Stimulated activated CD8-positive, alpha-beta memory T cell treated with anti-CD3 and anti-CD28 coated beads, Interleukin-15, amount 100 ng/mL, for 24 hours (primary cell): ENCODE results near the gene LDLRAD1.
"Not testable (repeated sequence)": the region's sequence is repeated elsewhere in the genome, so short reads cannot be mapped to it uniquely, and the experiment has no call there.

Source experiments
- DNase-seq: peaks from one replicate; pipeline ENCODE4 v3.0.0-alpha.2; 2020; ENCODE audit warnings: low read depth

LDLRAD1 gene

GRCh38 chr1:54016343-54017282 lies 1.4 kb downstream of the LDLRAD1 start:
- DNase-seq: no peak

- no peak for DNase-seq
These were observed 3.9 kb downstream of the LDLRAD1 start for GRCh38 chr1:54014009-54014629.

GRCh38 chr1:54013393-54014008 lies 4.5 kb downstream of the LDLRAD1 start:
- no peak for DNase-seq

GRCh38 chr1:54012863-54013262 lies 5.1 kb downstream of the LDLRAD1 start:
- no peak for DNase-seq

GRCh38 chr1:54012008-54012325 lies 6.0 kb downstream of the LDLRAD1 start:
- DNase-seq: no peak

DNA sequence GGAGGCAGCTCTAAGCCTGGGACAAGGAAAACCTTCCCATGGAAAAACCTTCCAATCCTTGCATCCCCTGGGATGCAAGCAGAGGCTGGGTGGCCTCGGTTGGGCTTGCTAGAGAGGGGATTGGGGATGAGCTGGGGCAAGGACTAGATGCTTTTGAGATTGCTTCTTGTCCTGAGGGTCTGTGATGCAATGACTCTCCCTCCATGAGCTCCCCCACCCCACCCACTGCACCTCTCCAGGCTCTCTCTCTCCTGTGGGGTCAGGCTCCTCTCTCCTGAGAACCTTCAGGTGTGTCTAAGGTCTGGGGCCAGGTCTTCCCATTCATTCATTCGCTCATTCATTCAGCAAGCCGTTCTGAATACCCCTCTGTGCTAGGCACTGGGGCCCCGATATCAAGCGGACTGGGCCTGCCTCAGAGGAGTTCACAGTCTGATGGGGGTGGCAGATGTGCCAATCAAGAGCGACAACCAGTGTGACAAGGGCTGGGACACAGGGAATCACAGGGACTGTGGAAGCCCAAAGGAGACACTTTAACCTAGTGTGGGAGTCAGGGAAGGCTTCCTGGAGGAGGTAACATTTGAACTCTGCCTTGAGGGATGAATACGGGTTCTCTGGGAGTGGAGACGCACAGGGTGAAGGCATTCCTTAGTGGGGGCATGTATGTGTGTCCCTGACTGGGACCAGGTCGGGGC lies 6.5 kb downstream of the LDLRAD1 start:
- no peak for DNase-seq

- DNase-seq: no peak
These were observed 7.4 kb downstream of the LDLRAD1 start for GRCh38 chr1:54010415-54011117.

- no peak for DNase-seq
These were observed 8.6 kb downstream of the LDLRAD1 start for GRCh38 chr1:54009406-54009805.

DNA sequence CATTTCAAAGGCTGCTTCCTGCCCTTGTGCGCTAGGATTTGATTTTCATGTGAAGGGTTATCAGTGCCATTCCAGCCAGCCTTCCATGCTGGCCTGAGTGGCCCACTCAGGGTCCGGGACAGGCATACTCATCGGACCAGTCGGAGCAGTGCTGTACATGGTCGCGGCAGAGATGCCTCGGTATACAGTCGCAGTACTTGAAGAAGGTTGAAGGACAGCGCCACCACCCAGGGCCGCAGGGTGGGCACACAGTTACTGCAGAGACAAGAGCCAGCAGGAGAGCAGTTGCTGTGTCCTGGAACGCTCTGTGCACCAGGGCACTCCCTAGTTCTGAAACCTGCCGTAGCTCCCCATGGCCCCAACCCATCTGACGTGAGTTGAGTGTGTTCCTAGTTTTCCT lies 9.1 kb downstream of the LDLRAD1 start:
- DNase-seq: no peak

DNA sequence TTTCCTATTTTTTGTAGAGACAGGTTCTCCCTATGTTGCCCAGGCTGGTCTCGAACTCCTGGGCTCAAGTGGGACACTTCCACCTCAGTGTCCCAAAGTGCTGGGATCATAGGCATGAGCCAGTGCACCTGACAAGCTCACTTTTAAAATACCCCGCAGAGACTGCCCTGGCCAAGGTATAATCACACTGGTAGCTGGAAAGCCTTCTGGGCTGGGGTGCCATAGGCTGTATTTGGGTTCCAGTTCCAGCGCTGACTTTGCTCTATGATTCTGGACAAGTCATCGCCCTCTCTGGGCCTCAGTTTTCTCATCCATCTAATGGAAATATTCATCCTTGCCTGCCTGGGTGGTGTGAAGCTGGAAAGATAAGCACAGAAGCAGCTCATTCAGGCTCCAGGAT lies 10.4 kb downstream of the LDLRAD1 start:
- no peak for DNase-seq

DNA sequence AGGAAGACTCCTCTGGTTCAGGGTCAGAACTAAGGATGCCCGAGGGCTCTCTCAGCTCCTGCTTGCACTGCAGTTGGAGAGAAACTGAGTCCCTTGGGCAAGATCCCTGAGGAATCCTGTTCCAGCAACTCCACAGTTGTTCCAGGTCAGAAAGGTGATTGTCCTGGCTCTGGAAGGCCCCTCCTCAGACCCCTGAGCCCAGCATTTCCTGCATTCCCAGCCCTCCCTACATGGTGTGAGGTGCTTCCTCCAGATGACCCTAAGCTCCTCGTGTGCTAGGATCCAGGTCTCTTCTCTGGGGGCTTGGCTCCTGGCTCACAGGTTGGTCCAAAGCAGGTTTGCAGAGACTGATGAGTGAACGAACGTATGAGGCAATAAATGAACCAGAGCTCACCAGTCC lies 11.5 kb downstream of the LDLRAD1 start:
- no peak for DNase-seq

GRCh38 chr1:54004481-54005049 lies 13.4 kb downstream of the LDLRAD1 start:
- no peak for DNase-seq

GRCh38 chr1:54003750-54004480 lies 14.1 kb downstream of the LDLRAD1 start:
- not testable (repeated sequence) for DNase-seq

DNA sequence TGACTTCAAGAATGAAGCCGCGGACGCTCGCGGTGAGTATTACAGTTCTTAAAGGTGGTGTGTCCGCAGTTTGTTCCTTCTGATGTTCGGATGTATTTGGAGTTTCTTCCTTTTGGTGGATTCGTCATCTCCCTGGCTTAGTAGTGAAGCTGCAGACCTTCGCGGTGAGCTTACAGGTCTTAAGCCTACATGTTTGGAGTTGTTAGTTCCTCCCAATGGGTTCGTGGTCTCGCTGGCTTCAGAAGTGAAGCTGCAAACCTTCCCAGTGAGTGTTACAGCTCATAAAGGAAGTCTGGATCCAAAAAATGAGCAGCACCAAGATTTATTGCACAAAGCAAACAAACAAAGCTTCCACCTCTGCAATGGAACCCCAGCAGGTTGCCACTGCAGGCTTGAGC lies 14.7 kb downstream of the LDLRAD1 start:
- no peak for DNase-seq

DNA sequence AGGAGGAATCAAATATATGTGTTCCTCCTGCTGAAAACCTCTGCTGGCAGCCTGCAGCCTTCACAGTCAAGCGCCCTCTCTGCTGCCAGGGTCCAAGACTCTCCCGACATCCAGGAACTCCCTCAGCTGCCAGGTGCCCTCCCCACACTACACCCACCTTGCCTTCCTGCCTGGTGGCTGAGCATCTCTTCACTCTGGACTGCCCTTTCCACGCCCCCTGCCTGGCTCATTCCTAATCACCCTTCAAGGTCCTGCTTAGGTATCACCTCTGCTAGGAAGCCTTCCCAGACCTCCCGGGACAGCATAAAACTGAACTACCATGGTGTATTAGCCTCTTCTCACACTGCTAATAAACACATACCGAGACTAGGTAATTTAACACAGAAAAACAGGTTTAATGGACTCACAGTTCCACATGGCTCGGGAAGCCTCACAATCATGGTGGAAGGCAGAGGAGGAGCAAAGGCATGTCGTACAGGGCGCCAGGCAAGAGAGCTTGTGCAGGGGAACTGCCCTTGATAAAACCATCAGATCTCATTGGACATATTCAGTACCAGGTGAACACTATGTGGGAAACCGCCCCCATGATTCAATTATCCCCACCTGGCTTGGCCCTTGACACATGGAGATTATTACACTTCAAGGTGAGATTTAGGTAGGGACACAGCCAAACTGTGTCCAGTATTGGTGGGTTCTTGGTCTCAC lies 15.3 kb downstream of the LDLRAD1 start:
- no peak for DNase-seq

- no peak for DNase-seq
These were observed 16.4 kb downstream of the LDLRAD1 start for GRCh38 chr1:54001591-54001990.

- DNase-seq: no peak
These were observed 18.1 kb downstream of the LDLRAD1 start for GRCh38 chr1:53999920-54000319.

GRCh38 chr1:53998223-53998622 lies 19.8 kb downstream of the LDLRAD1 start:
- no peak for DNase-seq

- DNase-seq: no peak
These were observed 22.3 kb downstream of the LDLRAD1 start for GRCh38 chr1:53995683-53996082.

- DNase-seq: not testable (repeated sequence)
These were observed 23.5 kb downstream of the LDLRAD1 start for GRCh38 chr1:53994516-53994915.
